Endodermal cell (in vitro differentiated cells): Measurements from ENCODE around the gene XIRP2. TPM values are rescaled to one million over a fixed set of nuclear protein-coding genes. Genes with fewer than 3 reads are reported as not detected.

Experiments
- DNase-seq: peaks from one replicate; pipeline ENCODE4 v3.0.0-alpha.2; 2017
- H3K27ac ChIP-seq: 2 replicates; pipeline ENCODE4 v1.5.1; 2013; ENCODE audit warnings: mild to moderate bottlenecking, low read depth, low read length, moderate library complexity
- H3K27me3 ChIP-seq: 2 replicates; pipeline ENCODE4 v1.6.1; 2013; ENCODE audit warnings: mild to moderate bottlenecking, low read length, moderate library complexity; ENCODE audit not compliant: insufficient read depth, control insufficient read depth, poor library complexity, severe bottlenecking
- H3K36me3 ChIP-seq: 2 replicates; pipeline ENCODE4 v1.7.0; 2013; ENCODE audit warnings: mild to moderate bottlenecking, low read length, moderate library complexity; ENCODE audit not compliant: control insufficient read depth, insufficient read depth
- H3K4me1 ChIP-seq: one replicate; pipeline ENCODE4 v1.7.0; 2013; ENCODE audit warnings: low read length; ENCODE audit not compliant: control insufficient read depth, insufficient read depth
- H3K4me3 ChIP-seq: 2 replicates; pipeline ENCODE4 v1.5.1; 2013; ENCODE audit warnings: mild to moderate bottlenecking, low read length, moderate library complexity
- H3K9ac ChIP-seq: 2 replicates; pipeline ENCODE4 v1.6.1; 2013; ENCODE audit warnings: mild to moderate bottlenecking, low read length, moderate library complexity; ENCODE audit not compliant: poor library complexity, severe bottlenecking; ENCODE audit errors: extremely low read depth
- H3K9me3 ChIP-seq: 2 replicates; pipeline ENCODE4 v1.6.1; 2013; ENCODE audit warnings: mild to moderate bottlenecking, low read length, moderate library complexity; ENCODE audit not compliant: control insufficient read depth
- H3K27ac Mint-ChIP-seq: 2 replicates; pipeline ENCODE4 v1.8.0; 2020; ENCODE audit warnings: mixed read lengths
- H3K27me3 Mint-ChIP-seq: 2 replicates; pipeline ENCODE4 v1.8.0; 2021; ENCODE audit warnings: mild to moderate bottlenecking, mixed read lengths; ENCODE audit not compliant: insufficient read depth
- H3K36me3 Mint-ChIP-seq: 2 replicates; pipeline ENCODE4 v1.8.0; 2020; ENCODE audit warnings: low read depth, mixed read lengths
- H3K4me1 Mint-ChIP-seq: 2 replicates; pipeline ENCODE4 v1.8.0; 2020; ENCODE audit warnings: mixed read lengths
- H3K4me3 Mint-ChIP-seq: 2 replicates; pipeline ENCODE4 v1.8.0; 2020; ENCODE audit warnings: mild to moderate bottlenecking, moderate library complexity, mixed read lengths
- H3K9me3 Mint-ChIP-seq: 2 replicates; pipeline ENCODE4 v1.8.0; 2020; ENCODE audit warnings: mild to moderate bottlenecking, mixed read lengths
- CTCF ChIP-seq: fragments of 200-600 bp; sonication (generic); conservative IDR thresholded peaks from 2 replicates; pipeline ENCODE4 v1.5.0; 2021; ENCODE audit warnings: antibody characterized with exemption, mild to moderate bottlenecking
- WGBS, 2 experiments: methylation state at CpG; one replicate each; pipeline versions ENCODE4 v1.1.5 to v1.1.7; 2013; ENCODE audit warnings: missing lambda C conversion rate in 2 of 2, mixed read lengths in 1 of 2; ENCODE audit not compliant: insufficient coverage in 1 of 2, insufficient read length in 1 of 2; 5-methylcytosine and 5-hydroxymethylcytosine counted together
- total RNA-seq, 2 donors: library from RNA; stranded (reverse); fragmentation: NEBNext Ultra II Directional in 1 of 2; extraction: Animal tissue kit (Norgen Biotek cat#: 25700) in 1 of 2; gene quantifications; 2 replicates in 1 of 2; 3 replicates in 1 of 2; pipeline ENCODE4 v1.2.1, GENCODE V29; 2021

Gene XIRP2
- total RNA-seq, 2 donors from 2014 or later = not detected

- Mint-ChIP-seq H3K36me3 (no peaks in the 10 kb centered on the region), H3K27ac (no peak overlapping the region), H3K9me3 (no peaks in the 10 kb centered on the region), H3K27me3 (no peaks in the 10 kb centered on the region), H3K4me1 (peaks cover 11% of the 10 kb centered on the region), H3K4me3 (no peak overlapping the region)
- H3K27ac ChIP-seq = no peak overlapping the region
- H3K27me3 ChIP-seq = no peaks in the 10 kb centered on the region
- no peaks in the 10 kb centered on the region for H3K36me3 ChIP-seq
- no peak overlapping the region for H3K9ac ChIP-seq
- DNase-seq = no peak
- TF ChIP-seq CTCF = no peak
- H3K4me3 ChIP-seq = no peak overlapping the region
- H3K9me3 ChIP-seq = no peaks in the 10 kb centered on the region
- 62 to 67% methylated on average over 1 of the region's 1 CpG for WGBS, 2 experiments
- H3K4me1 ChIP-seq = peaks cover 2% of the 10 kb centered on the region
Observed at GRCh38 chr2:166841679-166842078, 46.6 kb upstream of the XIRP2 start.

- Histone ChIP-seq H3K36me3 (no peaks in the 10 kb centered on the region), H3K27me3 (no peaks in the 10 kb centered on the region), H3K9ac (no peak overlapping the region), H3K4me1 (peaks cover 2% of the 10 kb centered on the region), H3K27ac (peak overlapping the region; percentile 72), H3K4me3 (no peak overlapping the region), H3K9me3 (no peaks in the 10 kb centered on the region)
- no peak for DNase-seq
- H3K27me3 Mint-ChIP-seq = no peaks in the 10 kb centered on the region
- H3K4me3 Mint-ChIP-seq = no peak overlapping the region
- 82% methylated on average over 1 of the region's 1 CpG; no CpG with 5 or more reads in 1 of the 2 experiments for WGBS, 2 experiments
- peaks cover 10% of the 10 kb centered on the region for H3K9me3 Mint-ChIP-seq
- H3K4me1 Mint-ChIP-seq = peaks cover 11% of the 10 kb centered on the region
- TF ChIP-seq CTCF = no peak
- no peaks in the 10 kb centered on the region for H3K36me3 Mint-ChIP-seq
- H3K27ac Mint-ChIP-seq = no peak overlapping the region
Observed at GRCh38 chr2:166844111-166844510, 44.2 kb upstream of the XIRP2 start.

- WGBS, 2 experiments = 83 to 87% methylated on average over 4 to 6 of the region's 6 CpGs
- H3K27me3 Mint-ChIP-seq = no peaks in the 10 kb centered on the region
- no peak for TF ChIP-seq CTCF
Observed at GRCh38 chr2:166862468-166863132, 25.7 kb upstream of the XIRP2 start.

More at GRCh38 chr2:166862468-166863132, 25.7 kb upstream of the XIRP2 start:
- Histone ChIP-seq H3K27me3 (no peaks in the 10 kb centered on the region), H3K9me3 (no peaks in the 10 kb centered on the region), H3K9ac (no peak overlapping the region), H3K4me1 (no peaks in the 10 kb centered on the region), H3K4me3 (no peak overlapping the region), H3K27ac (no peak overlapping the region), H3K36me3 (no peaks in the 10 kb centered on the region)
- H3K4me3 Mint-ChIP-seq = no peak overlapping the region
- no peaks in the 10 kb centered on the region for H3K36me3 Mint-ChIP-seq
- no peak for DNase-seq
- H3K27ac Mint-ChIP-seq = no peak overlapping the region
- H3K4me1 Mint-ChIP-seq = no peaks in the 10 kb centered on the region
- no peaks in the 10 kb centered on the region for H3K9me3 Mint-ChIP-seq
